Measurements from ENCODE around the gene EFCAB10.

Gene EFCAB10

GRCh38 chr7:105585850-105586500 lies 4.7 kb upstream of the EFCAB10 start:
- Mint-ChIP-seq H3K36me3 (ENCODE audit: low read depth) (no peaks in the 10 kb centered on the region), H3K27me3 (ENCODE audit: low read depth) (no peaks in the 10 kb centered on the region), H3K4me3 (no peak overlapping the region), H3K27ac (no peak overlapping the region), H3K9me3 (peaks cover 12% of the 10 kb centered on the region), H3K4me1 (ENCODE audit: low read depth) (peaks cover 18% of the 10 kb centered on the region)
- no peak for DNase-seq (ENCODE audit: low spot score)

- Mint-ChIP-seq H3K27me3 (ENCODE audit: low read depth) (no peaks in the 10 kb centered on the region), H3K9me3 (peaks cover 12% of the 10 kb centered on the region), H3K27ac (no peak overlapping the region), H3K4me3 (no peak overlapping the region), H3K36me3 (ENCODE audit: low read depth) (no peaks in the 10 kb centered on the region), H3K4me1 (ENCODE audit: low read depth) (peaks cover 16% of the 10 kb centered on the region)
- DNase-seq (ENCODE audit: low spot score) = no peak
These were observed 2.9 kb upstream of the EFCAB10 start for GRCh38 chr7:105584165-105584564.

GRCh38 chr7:105583061-105583460 lies 1.8 kb upstream of the EFCAB10 start:
- Mint-ChIP-seq H3K4me3 (no peak overlapping the region), H3K36me3 (ENCODE audit: low read depth) (no peaks in the 10 kb centered on the region), H3K4me1 (ENCODE audit: low read depth) (peaks cover 12% of the 10 kb centered on the region), H3K9me3 (peaks cover 12% of the 10 kb centered on the region), H3K27me3 (ENCODE audit: low read depth) (no peaks in the 10 kb centered on the region), H3K27ac (no peak overlapping the region)
- DNase-seq (ENCODE audit: low spot score) = no peak

GRCh38 chr7:105580022-105580740 lies 1.1 kb downstream of the EFCAB10 start:
- Mint-ChIP-seq H3K4me1 (ENCODE audit: low read depth) (peaks cover 6% of the 10 kb centered on the region), H3K9me3 (peaks cover 12% of the 10 kb centered on the region), H3K27me3 (ENCODE audit: low read depth) (no peaks in the 10 kb centered on the region), H3K27ac (no peak overlapping the region), H3K36me3 (ENCODE audit: low read depth) (no peaks in the 10 kb centered on the region), H3K4me3 (no peak overlapping the region)
- no peak for DNase-seq (ENCODE audit: low spot score)

- no peak for DNase-seq (ENCODE audit: low spot score)
- H3K27ac Mint-ChIP-seq = no peak overlapping the region
- no peaks in the 10 kb centered on the region for H3K36me3 Mint-ChIP-seq (ENCODE audit: low read depth)
- no peak overlapping the region for H3K4me3 Mint-ChIP-seq
- H3K27me3 Mint-ChIP-seq (ENCODE audit: low read depth) = no peaks in the 10 kb centered on the region
- H3K9me3 Mint-ChIP-seq = no peaks in the 10 kb centered on the region
- H3K4me1 Mint-ChIP-seq (ENCODE audit: low read depth) = peaks cover 6% of the 10 kb centered on the region
These were observed 2.8 kb downstream of the EFCAB10 start for GRCh38 chr7:105578496-105578895.

- Mint-ChIP-seq H3K27ac (no peak overlapping the region), H3K27me3 (ENCODE audit: low read depth) (no peaks in the 10 kb centered on the region), H3K36me3 (ENCODE audit: low read depth) (no peaks in the 10 kb centered on the region), H3K4me1 (ENCODE audit: low read depth) (peaks cover 6% of the 10 kb centered on the region), H3K9me3 (no peaks in the 10 kb centered on the region), H3K4me3 (no peak overlapping the region)
- DNase-seq (ENCODE audit: low spot score) = no peak
These were observed 4.0 kb downstream of the EFCAB10 start for GRCh38 chr7:105577251-105577650.

- no peak for DNase-seq (ENCODE audit: low spot score)
- Mint-ChIP-seq H3K36me3 (ENCODE audit: low read depth) (peaks cover 6% of the 10 kb centered on the region), H3K27me3 (ENCODE audit: low read depth) (no peaks in the 10 kb centered on the region), H3K27ac (no peak overlapping the region), H3K4me3 (no peak overlapping the region), H3K4me1 (ENCODE audit: low read depth) (no peaks in the 10 kb centered on the region), H3K9me3 (no peaks in the 10 kb centered on the region)
These were observed 9.4 kb downstream of the EFCAB10 start for GRCh38 chr7:105571891-105572290.

- no peaks in the 10 kb centered on the region for H3K4me1 Mint-ChIP-seq (ENCODE audit: low read depth)
- H3K27me3 Mint-ChIP-seq (ENCODE audit: low read depth) = no peaks in the 10 kb centered on the region
- no peak for DNase-seq (ENCODE audit: low spot score)
- H3K4me3 Mint-ChIP-seq = no peak overlapping the region
- no peaks in the 10 kb centered on the region for H3K9me3 Mint-ChIP-seq
- H3K36me3 Mint-ChIP-seq (ENCODE audit: low read depth) = peaks cover 28% of the 10 kb centered on the region
- H3K27ac Mint-ChIP-seq = no peak overlapping the region
These were observed 13.5 kb downstream of the EFCAB10 start for GRCh38 chr7:105567821-105568220.

- Mint-ChIP-seq H3K27me3 (ENCODE audit: low read depth) (no peaks in the 10 kb centered on the region), H3K27ac (no peak overlapping the region), H3K9me3 (no peaks in the 10 kb centered on the region), H3K4me3 (no peak overlapping the region), H3K36me3 (ENCODE audit: low read depth) (peaks cover 30% of the 10 kb centered on the region), H3K4me1 (ENCODE audit: low read depth) (no peaks in the 10 kb centered on the region)
- DNase-seq (ENCODE audit: low spot score) = no peak
These were observed 14.3 kb downstream of the EFCAB10 start for GRCh38 chr7:105567024-105567423.

- DNase-seq (ENCODE audit: low spot score) = no peak
- Mint-ChIP-seq H3K9me3 (no peaks in the 10 kb centered on the region), H3K27ac (no peak overlapping the region), H3K36me3 (ENCODE audit: low read depth) (peaks cover 32% of the 10 kb centered on the region), H3K4me1 (ENCODE audit: low read depth) (no peaks in the 10 kb centered on the region), H3K27me3 (ENCODE audit: low read depth) (no peaks in the 10 kb centered on the region), H3K4me3 (no peak overlapping the region)
These were observed 16.1 kb downstream of the EFCAB10 start for GRCh38 chr7:105565190-105565589.

GRCh38 chr7:105559926-105560325 lies 21.4 kb downstream of the EFCAB10 start:
- no peaks in the 10 kb centered on the region for H3K9me3 Mint-ChIP-seq
- no peaks in the 10 kb centered on the region for H3K27me3 Mint-ChIP-seq (ENCODE audit: low read depth)
- peaks cover 34% of the 10 kb centered on the region for H3K36me3 Mint-ChIP-seq (ENCODE audit: low read depth)
- H3K27ac Mint-ChIP-seq = no peak overlapping the region
- H3K4me3 Mint-ChIP-seq = no peak overlapping the region
- no peaks in the 10 kb centered on the region for H3K4me1 Mint-ChIP-seq (ENCODE audit: low read depth)
- DNase-seq (ENCODE audit: low spot score) = no peak

GRCh38 chr7:105538339-105538738 lies 43.0 kb downstream of the EFCAB10 start:
- DNase-seq (ENCODE audit: low spot score) = no peak
- Mint-ChIP-seq H3K27ac (no peak overlapping the region), H3K4me1 (ENCODE audit: low read depth) (peaks cover 9% of the 10 kb centered on the region), H3K4me3 (no peak overlapping the region), H3K27me3 (ENCODE audit: low read depth) (no peaks in the 10 kb centered on the region), H3K36me3 (ENCODE audit: low read depth) (peaks cover 29% of the 10 kb centered on the region), H3K9me3 (no peaks in the 10 kb centered on the region)

GRCh38 chr7:105532709-105533460 lies 48.4 kb downstream of the EFCAB10 start:
- Mint-ChIP-seq H3K9me3 (no peaks in the 10 kb centered on the region), H3K36me3 (ENCODE audit: low read depth) (peaks cover 8% of the 10 kb centered on the region), H3K27me3 (ENCODE audit: low read depth) (no peaks in the 10 kb centered on the region), H3K4me3 (peak overlapping the region; percentile 84), H3K4me1 (ENCODE audit: low read depth) (peaks cover 21% of the 10 kb centered on the region), H3K27ac (peak overlapping the region; percentile 91)
- no peak for DNase-seq (ENCODE audit: low spot score)

Measured in T-helper 2 cell treated with Interferon-gamma antibody and Interleukin-4, amounts not matched to agents 5 μg/mL and 100 μg/mL, for 36 hours (primary cell).